H1 (cell line): Measurements from ENCODE around the gene SESN3. TPM values are rescaled to one million over a fixed set of nuclear protein-coding genes. Genes with fewer than 3 reads are reported as not detected.

ENCODE experiments used
- CTCF ChIA-PET: fragments of 300-600 bp; sonication (Branson Sonifier 250); formaldehyde crosslinking; loops from one replicate; lab custom pipeline; 2021; ENCODE audit not compliant: partially characterized antibody; lab: Charles Lee
- POLR2A ChIA-PET: fragments of 300-600 bp; sonication (Branson Sonifier 250); formaldehyde crosslinking; loops from one replicate; lab custom pipeline; 2021; ENCODE audit warnings: inconsistent platforms; ENCODE audit not compliant: partially characterized antibody; lab: Charles Lee
- DNase-seq, 2 experiments: peaks; one replicate each; pipeline versions ENCODE4 v3.0.0 to v3.0.0-alpha.2; 2010 to 2022; ENCODE audit warnings: low spot score in 2 of 2, low read depth in 1 of 2, mixed read lengths in 1 of 2
- FAIRE-seq: peaks from 2 replicates; lab custom pipeline; 2011; peaks lifted over from hg19 to GRCh38; lab: Jason Lieb, UNC
- H2AFZ ChIP-seq: 2 replicates; pipeline ENCODE4 v1.8.1; 2012; ENCODE audit warnings: low read length, inconsistent platforms
- H2AK5ac ChIP-seq: 2 replicates; pipeline ENCODE4 v1.6.1; 2013; ENCODE audit warnings: low read depth, low read length
- H2BK120ac ChIP-seq: replicated peaks from 2 replicates; pipeline ENCODE3; 2013; ENCODE audit warnings: low read depth, low read length, inconsistent platforms
- H2BK12ac ChIP-seq: 2 replicates; pipeline ENCODE4 v1.6.1; 2013; ENCODE audit warnings: low read depth, low read length
- H2BK15ac ChIP-seq: 2 replicates; pipeline ENCODE4 v1.6.1; 2013; ENCODE audit warnings: low read length
- H2BK20ac ChIP-seq: 2 replicates; pipeline ENCODE4 v1.6.1; 2013; ENCODE audit warnings: low read length
- H2BK5ac ChIP-seq: 2 replicates; pipeline ENCODE4 v1.6.1; 2013; ENCODE audit warnings: low read depth, low read length
- H3K14ac ChIP-seq: 2 replicates; pipeline ENCODE4 v1.6.1; 2013; ENCODE audit warnings: inconsistent platforms; ENCODE audit not compliant: insufficient read length
- H3K18ac ChIP-seq: 2 replicates; pipeline ENCODE4 v1.6.1; 2013; ENCODE audit warnings: low read length; ENCODE audit errors: extremely low read depth
- H3K23ac ChIP-seq: 2 replicates; pipeline ENCODE4 v1.6.1; 2013; ENCODE audit warnings: inconsistent platforms; ENCODE audit not compliant: insufficient read length
- H3K23me2 ChIP-seq: 2 replicates; pipeline ENCODE4 v1.6.1; 2013; ENCODE audit warnings: low read depth, low read length
- H3K27ac ChIP-seq: 2 replicates; pipeline ENCODE4 v1.6.1; 2011; ENCODE audit warnings: low read depth, low read length, inconsistent platforms
- H3K27me3 ChIP-seq, 4 experiments: replicated peaks in 1 of 4; 1 replicate in 1 of 4; 2 replicates in 3 of 4; pipeline versions ENCODE4 v1.6.1 to v1.8.1; 2011 to 2013; ENCODE audit warnings: low read length in 3 of 4, mild to moderate bottlenecking in 3 of 4, inconsistent platforms in 2 of 4, mixed read lengths in 2 of 4, moderate library complexity in 1 of 4; ENCODE audit not compliant: control insufficient read depth in 3 of 4, insufficient read depth in 3 of 4; ENCODE audit errors: extremely low read depth in 1 of 4
- H3K36me3 ChIP-seq, 4 experiments: 2 replicates each; pipeline versions ENCODE4 v1.6.1 to v1.8.1; 2011 to 2013; ENCODE audit warnings: mild to moderate bottlenecking in 4 of 4, low read length in 3 of 4, moderate library complexity in 2 of 4, control low read depth in 1 of 4, inconsistent platforms in 1 of 4; ENCODE audit not compliant: insufficient read depth in 4 of 4, control insufficient read depth in 2 of 4
- H3K4ac ChIP-seq: replicated peaks from 2 replicates; pipeline ENCODE3; 2013; ENCODE audit warnings: low read length, low read depth, mixed read lengths, inconsistent platforms; ENCODE audit not compliant: insufficient read length
- H3K4me1 ChIP-seq, 4 experiments: replicated peaks in 1 of 4; 1 replicate in 1 of 4; 2 replicates in 3 of 4; pipeline versions ENCODE4 v1.6.1 to v1.8.1; 2011 to 2013; ENCODE audit warnings: low read length in 3 of 4, inconsistent platforms in 2 of 4, mixed read lengths in 1 of 4; ENCODE audit not compliant: insufficient read depth in 4 of 4, control insufficient read depth in 3 of 4
- H3K4me2 ChIP-seq, 2 experiments: 2 replicates each; pipeline versions ENCODE4 v1.6.1 to v1.8.1; 2011 to 2013; ENCODE audit warnings: low read depth in 2 of 2, low read length in 2 of 2, control low read depth in 1 of 2, inconsistent platforms in 1 of 2, mild to moderate bottlenecking in 1 of 2; ENCODE audit not compliant: insufficient read depth in 1 of 2
- H3K4me3 ChIP-seq, 4 experiments: fragments of 200-600, 300-600 bp in 1 of 4; sonication (generic), shearing (Covaris generic), sonication (Bioruptor Twin) in 1 of 4; 2 replicates each; pipeline versions ENCODE4 v1.5.1 to v1.8.1; 2011 to 2016; ENCODE audit warnings: low read length in 4 of 4, low read depth in 3 of 4, control low read depth in 2 of 4, inconsistent platforms in 2 of 4, mild to moderate bottlenecking in 2 of 4, mixed read lengths in 1 of 4, moderate library complexity in 1 of 4; ENCODE audit not compliant: insufficient read depth in 2 of 4; ENCODE audit errors: extremely low read depth in 1 of 4
- H3K56ac ChIP-seq: replicated peaks from 2 replicates; pipeline ENCODE3; 2013; ENCODE audit warnings: low read depth, mild to moderate bottlenecking, mixed read lengths, low read length, inconsistent platforms; ENCODE audit not compliant: insufficient read length
- H3K79me1 ChIP-seq: 2 replicates; pipeline ENCODE4 v1.6.1; 2013; ENCODE audit warnings: low read depth, low read length, control low read depth
- H3K79me2 ChIP-seq, 2 experiments: 2 replicates each; pipeline versions ENCODE4 v1.6.1 to v1.8.1; 2012 to 2013; ENCODE audit warnings: low read length in 2 of 2, mild to moderate bottlenecking in 2 of 2, inconsistent platforms in 1 of 2; ENCODE audit not compliant: insufficient read depth in 2 of 2, control insufficient read depth in 1 of 2
- H3K9ac ChIP-seq, 4 experiments: replicated peaks in 1 of 4; 1 replicate in 1 of 4; 2 replicates in 3 of 4; pipeline versions ENCODE4 v1.6.1 to v1.8.1; 2011 to 2013; ENCODE audit warnings: low read depth in 3 of 4, low read length in 3 of 4, control low read depth in 2 of 4, mild to moderate bottlenecking in 2 of 4, moderate library complexity in 2 of 4, inconsistent platforms in 1 of 4; ENCODE audit errors: extremely low read depth in 1 of 4
- H3K9me3 ChIP-seq, 2 experiments: 2 replicates each; pipeline versions ENCODE4 v1.6.1 to v1.8.1; 2012 to 2013; ENCODE audit warnings: mild to moderate bottlenecking in 2 of 2, moderate library complexity in 2 of 2, control low read depth in 1 of 2, inconsistent platforms in 1 of 2, low read depth in 1 of 2, low read length in 1 of 2, mixed read lengths in 1 of 2; ENCODE audit not compliant: insufficient read depth in 2 of 2
- H4K20me1 ChIP-seq, 2 experiments: replicated peaks in 1 of 2; 2 replicates each; pipeline versions ENCODE3 to v1.8.1; 2011 to 2013; ENCODE audit warnings: inconsistent platforms in 2 of 2, low read length in 2 of 2, mild to moderate bottlenecking in 1 of 2; ENCODE audit not compliant: insufficient read depth in 2 of 2, control insufficient read depth in 1 of 2
- H4K5ac ChIP-seq: 2 replicates; pipeline ENCODE4 v1.6.1; 2013; ENCODE audit warnings: low read length, low read depth, mixed read lengths, inconsistent platforms; ENCODE audit not compliant: insufficient read length
- H4K8ac ChIP-seq: 2 replicates; pipeline ENCODE4 v1.8.0; 2013; ENCODE audit warnings: mild to moderate bottlenecking, moderate library complexity, low read length, inconsistent platforms; ENCODE audit not compliant: insufficient read depth; ENCODE audit errors: extremely low read depth
- H4K91ac ChIP-seq: replicated peaks from 2 replicates; pipeline ENCODE3; 2013; ENCODE audit warnings: low read length, mixed read lengths, inconsistent platforms; ENCODE audit not compliant: insufficient read length
- ASH2L ChIP-seq: fragments of 200-600, 300-600 bp; sonication (generic); IDR thresholded peaks from one replicate; pipeline ENCODE4 v1.7.1; 2017; ENCODE audit warnings: low read length
- BACH1 ChIP-seq: IDR thresholded peaks from 2 replicates; pipeline ENCODE4 v1.6.1; 2012; ENCODE audit warnings: low read length, improper control_type of control experiment
- BRCA1 ChIP-seq: IDR thresholded peaks from 2 replicates; pipeline ENCODE4 v1.6.1; 2012; ENCODE audit warnings: low read depth, low read length, improper control_type of control experiment
- EGR1 ChIP-seq: IDR thresholded peaks from 2 replicates; pipeline ENCODE4 v1.6.1; 2011; ENCODE audit warnings: low read depth, low read length, borderline replicate concordance
- EZH2 ChIP-seq: fragments of 200-600 bp; sonication (generic); IDR thresholded peaks from 2 replicates; pipeline ENCODE4 v1.7.1; 2012; ENCODE audit warnings: low read depth, mild to moderate bottlenecking, moderate library complexity, low read length, inconsistent platforms; ENCODE audit not compliant: severe bottlenecking
- JUN ChIP-seq: IDR thresholded peaks from 2 replicates; pipeline ENCODE4 v1.6.1; 2011; ENCODE audit warnings: low read depth, mild to moderate bottlenecking, improper control_type of control experiment, low read length
- KDM1A ChIP-seq: fragments of 200-600, 300-600 bp; sonication (generic); IDR thresholded peaks from 2 replicates; pipeline ENCODE4 v1.7.1; 2016; ENCODE audit warnings: mild to moderate bottlenecking, low read length, borderline replicate concordance
- NANOG ChIP-seq: IDR thresholded peaks from 2 replicates; pipeline ENCODE4 v1.6.1; 2011; ENCODE audit warnings: low read length, low read depth, mild to moderate bottlenecking, inconsistent platforms; ENCODE audit not compliant: insufficient read depth, poor library complexity, severe bottlenecking
- POU5F1 ChIP-seq: IDR thresholded peaks from 2 replicates; pipeline ENCODE4 v1.6.1; 2011; ENCODE audit warnings: low read depth, mild to moderate bottlenecking, low read length, moderate library complexity
- SP2 ChIP-seq: IDR thresholded peaks from 2 replicates; pipeline ENCODE4 v1.6.1; 2012; ENCODE audit warnings: mild to moderate bottlenecking, low read length, inconsistent platforms
- SP4 ChIP-seq: IDR thresholded peaks from 2 replicates; pipeline ENCODE4 v1.6.1; 2012; ENCODE audit warnings: low read length, inconsistent platforms
- YY1 ChIP-seq: IDR thresholded peaks from 2 replicates; pipeline ENCODE4 v1.6.1; 2011; ENCODE audit warnings: low read depth, mild to moderate bottlenecking, low read length
- WGBS, 2 experiments: shearing (Covaris generic) in 1 of 2; methylation state at CpG; one replicate each; pipeline versions ENCODE4 v1.1.6 to v1.1.7; 2013 to 2015; ENCODE audit warnings: low lambda C conversion rate in 2 of 2, mixed read lengths in 2 of 2, inconsistent platforms in 1 of 2, low coverage in 1 of 2, missing lambda C conversion rate in 1 of 2; ENCODE audit not compliant: insufficient replicate concordance in 2 of 2, insufficient coverage in 1 of 2, insufficient read length in 1 of 2; ENCODE audit errors: extremely low coverage in 1 of 2, missing lambda C conversion rate in 1 of 2; 5-methylcytosine and 5-hydroxymethylcytosine counted together
- polyA plus RNA-seq, 7 experiments: library from polyadenylated mRNA; depleted of rRNA in 3 of 7; stranded (reverse) in 5 of 7; unstranded in 2 of 7; fragments of >200 nt in 5 of 7; fragments of 200-250 nt in 2 of 7; gene quantifications; 1 replicate in 5 of 7; 2 replicates in 1 of 7; 4 replicates in 1 of 7; pipeline versions ENCODE4 v1.2.1 to v1.2.3, GENCODE V29; 2011 to 2013; ENCODE audit warnings: missing spikeins in 2 of 7, mixed read lengths in 2 of 7
- total RNA-seq: library from RNA; stranded (reverse); fragmentation: NEBNext Ultra II Directional; extraction: Animal tissue kit (Norgen Biotek cat#: 25700); gene quantifications from 2 replicates; pipeline ENCODE4 v1.2.1, GENCODE V29; 2021

SESN3 gene
- total and polyA plus RNA-seq, 2 of the 8 experiments (the other 6 are each of a cell fraction or from before 2014, with no cell fraction given), result 10.2 to 31.1 TPM

DNA sequence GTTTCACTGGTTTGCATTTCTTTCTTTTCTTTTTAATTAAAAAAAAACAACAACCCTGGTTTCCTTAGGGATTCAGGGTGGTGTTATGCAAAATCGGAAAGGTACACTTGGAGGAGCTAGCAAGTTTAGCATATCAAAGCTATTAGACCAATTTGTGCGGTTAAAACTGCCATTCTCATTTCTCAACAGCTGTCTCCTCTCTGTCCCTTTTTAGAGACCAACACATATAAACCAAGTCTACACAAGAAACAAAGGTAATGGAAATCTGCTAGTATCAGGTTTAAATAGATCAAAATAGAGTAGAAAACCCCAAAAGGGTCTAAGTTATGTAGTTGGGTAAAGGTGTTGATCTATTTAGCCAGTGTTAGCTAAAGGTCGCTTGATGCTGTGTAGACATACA lies 1.7 kb upstream of the SESN3 start:
- Histone ChIP-seq H3K4ac (no peak overlapping the region), H3K27me3 (peaks cover 0 to 4% (median 0%) of the 10 kb centered on the region in 4 experiments; a peak in 3 of 7 replicates), H4K91ac (no peak overlapping the region), H2BK20ac (no peak overlapping the region), H3K14ac (no peak overlapping the region), H2AK5ac (no peak overlapping the region), H4K8ac (no peak overlapping the region), H3K4me3 (peak overlapping the region; percentile 43 to 97 (median 54); a peak in 7 of 8 replicates), H2BK12ac (no peak overlapping the region; the same call in 1 of the 2 replicates), H3K18ac (no peak overlapping the region; the same call in 1 of the 2 replicates), H3K4me1 (peaks cover 0 to 13% (median 4%) of the 10 kb centered on the region in 4 experiments; a peak in 3 of 7 replicates), H3K4me2 (peak overlapping the region; percentile 88 to 93), H2BK15ac (no peak overlapping the region), H2AFZ (no peak overlapping the region), H3K23ac (no peak overlapping the region), H3K79me2 (peaks cover 0 to 29% of the 10 kb centered on the region in 2 experiments; a peak in 3 of 4 replicates), H3K27ac (no peak overlapping the region), H3K23me2 (peaks cover 12% of the 10 kb centered on the region), H3K9me3 (no peaks in the 10 kb centered on the region), H3K79me1 (no peaks in the 10 kb centered on the region), H2BK120ac (no peak overlapping the region), H2BK5ac (no peak overlapping the region), H4K5ac (no peak overlapping the region), H3K36me3 (no peaks in the 10 kb centered on the region), H4K20me1 (no peaks in the 10 kb centered on the region), H3K56ac (no peak overlapping the region), H3K9ac (no peak overlapping the region)
- 3% methylated on average over 3 of the region's 3 CpGs; no CpG with 5 or more reads in 1 of the 2 experiments for WGBS, 2 experiments
- POLR2A ChIA-PET, result interaction anchor here (0.8 to 1.6 kb wide), 2 partner anchors 8 to 73 kb away, joined by 4 to 8 read pairs; no protein-coding TSS in a partner anchor
- DNase-seq, result no peak
- no peak for TF ChIP-seq ASH2L
- TF ChIP-seq YY1, result no peak
- no peak for TF ChIP-seq SP2
- TF ChIP-seq JUN, result no peak
- no peak for TF ChIP-seq EGR1
- TF ChIP-seq NANOG, result no peak
- TF ChIP-seq POU5F1, result no peak
- no peak for TF ChIP-seq BACH1
- no peak for TF ChIP-seq KDM1A
- no peak for TF ChIP-seq SP4
- TF ChIP-seq BRCA1, result no peak
- TF ChIP-seq EZH2, result no peak
- FAIRE-seq, result peak; percentile 57
- CTCF ChIA-PET, result interaction anchor here (0.5 to 1.5 kb wide), 10 partner anchors 8 to 473 kb away, joined by 3 to 7 read pairs (median 3); no protein-coding TSS in a partner anchor
